Measurements from ENCODE around the gene DIP2C.
"Not testable (repeated sequence)": the region's sequence is repeated elsewhere in the genome, so short reads cannot be mapped to it uniquely, and the experiment has no call there.

Gene DIP2C

DNA sequence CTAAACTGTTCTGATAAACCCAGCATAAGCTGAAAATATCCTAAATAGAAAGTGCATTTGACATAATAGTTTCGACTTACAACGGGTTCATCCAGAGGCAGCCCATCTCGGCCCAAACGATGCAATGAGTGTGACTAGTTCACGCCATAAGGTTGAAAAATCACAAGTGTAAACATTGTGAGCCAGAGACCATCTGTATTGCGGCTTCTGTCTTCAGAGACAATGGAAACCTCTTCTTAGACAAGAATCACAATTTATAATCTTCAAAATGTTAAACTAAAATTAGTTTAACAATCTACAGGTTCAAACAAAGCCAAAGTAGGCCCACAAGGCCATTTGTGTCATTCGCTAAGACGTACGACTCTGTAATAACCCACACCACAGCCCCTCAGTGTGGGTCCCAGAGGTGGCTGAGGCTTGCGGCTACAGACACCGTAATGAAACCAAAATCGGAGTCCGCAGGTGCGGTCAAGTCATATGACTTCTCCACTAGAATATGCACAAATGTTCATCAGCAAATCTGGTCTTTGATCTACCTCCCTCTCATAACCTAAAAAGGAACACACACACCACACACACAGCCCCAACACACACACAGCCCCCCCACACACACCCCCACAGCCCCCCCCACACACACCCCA lies 81.8 kb downstream of the DIP2C start:
- no peak for DNase-seq

DNA sequence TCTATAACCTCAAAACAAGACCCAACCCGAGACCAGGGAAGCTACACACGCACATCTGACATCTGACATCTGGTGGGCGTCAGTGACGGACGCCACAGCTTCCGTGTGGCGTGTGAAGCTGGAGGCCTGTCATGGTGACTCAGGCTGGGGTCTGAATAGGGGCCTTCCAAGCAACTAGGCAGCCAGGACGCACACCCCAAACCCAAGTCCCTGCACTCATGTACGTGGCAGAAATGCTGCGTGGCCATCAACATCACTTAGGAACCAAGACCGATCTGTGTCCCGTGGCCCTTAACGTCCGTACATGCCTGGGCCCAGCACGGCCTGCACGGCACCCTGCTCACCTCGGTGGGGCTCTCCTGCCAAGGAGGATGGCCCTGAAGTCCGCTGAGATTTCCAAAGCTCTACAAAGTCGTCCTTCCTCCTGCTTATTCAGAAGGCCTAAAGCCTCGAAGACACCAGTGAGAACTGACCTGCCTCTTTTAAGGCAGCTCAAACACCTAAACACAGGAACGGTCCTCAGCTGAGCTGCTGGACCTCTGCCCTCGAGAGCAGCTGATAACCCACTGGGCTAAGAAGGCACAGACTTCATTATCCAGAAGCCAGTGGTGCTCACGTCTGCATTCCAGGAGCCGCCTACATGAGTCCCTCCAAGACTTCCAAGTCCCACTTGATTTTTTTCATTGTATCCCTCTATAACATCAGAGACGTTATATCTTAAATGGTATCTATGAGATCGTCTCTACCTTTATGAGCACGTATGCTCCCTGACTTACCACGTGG lies 82.5 kb downstream of the DIP2C start:
- DNase-seq, result no peak

DNA sequence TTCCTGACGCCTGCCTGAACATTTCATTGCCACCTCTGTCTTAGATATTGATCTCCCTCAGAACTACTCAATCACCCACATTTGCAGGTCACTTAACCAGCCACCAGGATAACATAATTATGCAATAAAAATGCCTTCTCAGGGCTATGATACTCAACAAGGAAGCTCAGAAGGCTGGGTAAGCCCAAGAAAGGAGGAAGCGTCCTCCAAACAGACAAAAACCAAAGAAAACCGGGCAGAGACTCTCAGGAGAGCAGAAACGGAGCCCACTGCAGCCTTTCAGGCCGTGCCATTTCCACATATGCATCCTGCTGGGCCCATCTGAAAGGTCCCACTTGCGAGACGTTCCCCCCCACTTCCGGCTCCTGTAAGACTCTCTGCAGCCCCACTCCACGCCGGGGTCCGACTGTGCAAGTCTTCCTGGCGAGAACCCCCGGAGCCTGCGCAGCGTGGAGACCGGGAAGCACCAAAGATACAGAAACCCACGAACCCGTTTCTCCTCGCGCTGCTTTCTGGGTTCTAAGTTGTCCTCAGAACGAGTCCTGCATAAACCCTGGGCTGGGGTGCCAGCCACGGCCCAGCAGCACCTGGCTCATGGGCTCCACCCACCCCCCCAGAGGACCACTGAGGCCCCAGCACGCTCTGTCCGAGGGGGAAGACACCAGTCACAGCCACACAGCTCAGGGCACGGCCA lies 83.7 kb downstream of the DIP2C start:
- DNase-seq, result no peak

DNA sequence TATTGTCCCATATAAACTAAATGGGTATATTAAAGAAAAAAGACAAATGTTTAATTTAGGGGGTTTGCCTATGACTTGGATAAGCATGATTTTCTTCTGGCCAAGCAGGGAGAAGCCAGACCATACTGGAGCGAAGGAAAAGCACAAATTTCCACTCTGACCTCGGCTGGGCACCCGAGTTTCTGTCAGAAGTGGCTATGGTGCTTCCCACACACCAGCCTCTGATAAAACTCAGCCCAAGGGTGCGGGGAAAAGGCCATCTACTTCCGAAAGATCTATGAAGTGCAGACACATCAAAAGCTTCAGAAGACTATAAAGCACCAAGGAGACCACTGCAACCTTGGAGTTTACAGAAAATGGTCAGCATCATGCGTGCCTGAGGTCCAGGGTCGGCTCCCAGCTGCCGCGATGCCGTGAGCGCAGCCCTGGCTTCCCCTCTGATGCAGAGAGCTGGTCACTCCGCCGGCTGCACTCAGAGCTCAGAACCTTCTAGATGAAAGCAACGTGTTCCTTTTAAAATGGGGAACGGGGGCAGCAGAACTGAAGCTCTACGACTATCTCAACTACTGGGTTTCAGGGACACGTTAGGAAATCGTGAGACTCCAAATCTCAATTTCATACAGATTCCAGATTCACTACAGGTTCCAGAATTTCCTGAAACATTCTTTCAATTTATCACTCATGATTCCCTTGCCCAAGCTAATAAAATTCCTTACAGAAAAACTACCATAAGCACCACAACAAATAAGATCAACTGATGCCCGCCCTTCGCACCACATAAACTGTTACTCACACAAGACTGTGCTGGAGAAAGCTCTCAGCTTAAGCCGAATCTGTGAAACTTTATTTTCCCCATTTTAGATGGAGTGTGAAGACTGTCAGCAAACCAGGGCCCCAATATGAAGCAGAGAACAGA lies 84.5 kb downstream of the DIP2C start:
- no peak for DNase-seq

DNA sequence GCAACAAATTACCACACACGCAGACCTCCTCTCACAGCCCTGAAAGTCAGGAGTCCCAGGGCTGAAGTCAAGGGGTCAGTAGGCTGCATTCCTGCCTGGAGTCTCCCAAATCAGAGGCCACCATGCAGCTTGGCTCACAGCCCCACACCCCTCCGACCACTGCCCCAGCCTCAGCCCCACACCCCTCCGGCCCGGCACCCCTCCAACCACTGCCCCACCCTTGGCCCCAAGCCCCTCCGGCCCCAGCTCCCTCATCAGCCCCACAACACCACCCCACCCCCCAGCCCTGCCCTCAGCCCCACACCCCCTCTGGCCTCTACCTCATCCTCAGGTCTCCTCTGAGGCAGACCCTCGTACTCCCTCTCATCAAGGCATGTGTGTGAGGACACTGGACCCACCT lies 85.7 kb downstream of the DIP2C start:
- DNase-seq, result no peak

GRCh38 chr10:602391-603005 lies 87.0 kb downstream of the DIP2C start:
- DNase-seq, result no peak

GRCh38 chr10:601660-601963 lies 87.9 kb downstream of the DIP2C start:
- DNase-seq, result no peak

GRCh38 chr10:600876-601659 lies 88.4 kb downstream of the DIP2C start:
- DNase-seq, result no peak

DNA sequence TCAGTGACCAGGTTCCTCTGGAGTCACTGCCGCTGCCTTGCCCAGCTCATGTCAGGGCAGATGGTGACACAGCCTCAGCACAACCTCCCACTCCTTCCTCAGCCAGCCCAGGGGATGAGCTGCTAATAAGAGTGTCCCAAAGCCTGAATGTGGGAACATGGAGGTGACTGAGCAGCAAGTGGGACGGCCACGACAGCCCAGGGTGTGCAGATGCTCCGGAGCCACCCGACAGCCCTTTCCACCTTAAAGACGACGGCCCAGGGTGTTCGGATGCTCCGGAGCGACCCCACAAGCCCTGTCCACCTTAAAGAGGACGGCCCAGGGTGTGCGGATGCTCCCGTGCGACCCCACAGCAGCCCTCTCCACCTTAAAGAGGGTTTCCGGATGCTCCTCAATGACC lies 89.2 kb downstream of the DIP2C start:
- DNase-seq, result no peak

DNA sequence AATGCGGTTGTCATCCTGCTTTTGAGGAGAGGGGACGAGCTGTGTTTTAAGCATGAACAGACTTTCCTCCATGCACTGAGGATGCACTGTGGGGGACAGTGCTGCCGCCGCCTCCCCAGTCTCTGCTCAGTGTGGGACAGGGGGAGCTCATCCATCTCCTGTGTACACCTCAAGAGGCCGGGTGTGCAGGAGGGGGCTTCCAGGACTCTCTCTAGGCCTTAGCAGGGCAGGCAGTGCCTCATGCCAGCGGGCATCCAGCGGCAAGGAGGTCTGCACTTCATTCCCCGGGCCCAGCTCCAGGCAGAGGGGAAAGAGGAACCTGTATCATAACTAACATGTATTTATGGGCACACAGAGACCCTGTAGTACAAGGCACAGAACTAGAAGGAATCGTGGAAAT lies 89.7 kb downstream of the DIP2C start:
- no peak for DNase-seq

DNA sequence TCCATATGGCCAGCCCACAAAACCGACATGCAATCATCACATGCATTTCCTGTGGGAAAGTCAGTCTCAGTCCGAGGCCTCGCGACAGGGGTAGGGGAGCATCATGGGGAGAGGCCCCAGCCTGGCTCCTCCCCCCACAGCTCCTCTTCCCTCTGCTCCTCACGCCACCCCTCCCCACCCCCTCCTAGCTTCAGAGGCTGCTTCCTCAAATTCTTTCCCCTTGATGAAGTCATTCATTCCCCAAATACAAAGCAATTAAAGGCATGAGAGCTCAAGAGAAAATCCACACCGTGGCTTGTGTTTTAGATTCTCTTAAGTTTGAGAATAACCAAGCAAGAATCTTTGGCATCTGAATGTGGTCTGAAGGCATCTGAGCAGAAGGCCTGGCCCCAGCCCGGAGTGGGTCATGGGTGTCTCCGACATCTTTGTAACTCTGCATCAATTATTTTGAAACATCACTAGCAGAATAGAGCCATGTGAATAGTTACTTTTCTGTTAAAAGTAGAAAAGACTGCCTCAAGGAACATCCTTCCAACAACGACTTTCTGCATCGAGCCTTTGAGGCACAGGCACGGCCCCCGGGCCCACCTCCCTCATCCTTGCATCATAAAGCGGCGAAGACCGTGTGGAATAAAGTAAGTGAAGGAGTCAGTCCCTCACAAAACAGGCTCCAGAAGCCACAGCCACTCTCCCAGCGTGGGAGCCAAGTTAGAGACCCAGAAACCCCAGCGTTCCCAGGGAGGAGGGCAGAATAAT lies 90.9 kb downstream of the DIP2C start:
- DNase-seq, result no peak

DNA sequence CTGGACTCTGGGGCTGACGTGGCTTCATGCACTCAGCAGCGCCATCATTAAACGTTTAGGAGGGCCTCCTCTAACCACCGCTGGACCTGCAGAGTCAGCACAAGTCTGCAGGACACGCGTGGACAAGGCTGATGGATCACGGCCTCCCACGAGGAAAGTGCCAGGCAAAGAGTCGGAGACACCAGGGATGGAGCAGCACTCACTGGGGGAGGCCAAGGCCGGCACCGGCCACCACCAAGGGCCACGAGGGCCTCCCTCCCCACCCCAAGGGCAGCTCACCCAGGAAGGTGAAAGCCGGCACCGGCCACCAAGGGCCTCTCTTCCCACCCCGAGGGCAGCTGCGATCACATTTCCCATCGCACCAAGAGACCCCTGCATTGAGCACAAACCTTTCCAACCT lies 91.5 kb downstream of the DIP2C start:
- no peak for DNase-seq

GRCh38 chr10:596725-597345 lies 92.6 kb downstream of the DIP2C start:
- no peak for DNase-seq

- not testable (repeated sequence) for DNase-seq
Measured at GRCh38 chr10:596131-596530, 93.3 kb downstream of the DIP2C start.

DNA sequence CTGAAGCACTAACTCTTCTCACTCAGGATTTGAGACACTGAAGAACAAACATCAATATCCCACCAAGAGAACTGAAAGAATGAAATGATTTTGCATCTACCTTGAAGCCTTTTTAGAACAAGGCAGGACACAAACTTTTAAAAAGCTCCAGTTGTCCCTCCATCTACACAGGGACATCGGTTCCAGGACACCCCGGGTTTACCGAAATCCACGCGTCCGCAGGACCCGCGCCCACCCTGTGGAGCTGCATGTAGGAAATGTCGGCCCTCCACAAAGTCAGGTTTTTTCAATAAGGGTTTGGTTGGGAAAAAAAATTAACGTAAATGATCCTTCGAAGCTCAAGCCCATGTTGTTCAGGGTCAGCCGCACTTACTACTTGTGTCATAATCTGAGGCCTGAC lies 94.0 kb downstream of the DIP2C start:
- no peak for DNase-seq

GRCh38 chr10:594584-595270 lies 94.7 kb downstream of the DIP2C start:
- no peak for DNase-seq

GRCh38 chr10:593901-594457 lies 95.5 kb downstream of the DIP2C start:
- DNase-seq, result no peak

- no peak for DNase-seq
Measured at GRCh38 chr10:593421-593820, 96.0 kb downstream of the DIP2C start.

DNA sequence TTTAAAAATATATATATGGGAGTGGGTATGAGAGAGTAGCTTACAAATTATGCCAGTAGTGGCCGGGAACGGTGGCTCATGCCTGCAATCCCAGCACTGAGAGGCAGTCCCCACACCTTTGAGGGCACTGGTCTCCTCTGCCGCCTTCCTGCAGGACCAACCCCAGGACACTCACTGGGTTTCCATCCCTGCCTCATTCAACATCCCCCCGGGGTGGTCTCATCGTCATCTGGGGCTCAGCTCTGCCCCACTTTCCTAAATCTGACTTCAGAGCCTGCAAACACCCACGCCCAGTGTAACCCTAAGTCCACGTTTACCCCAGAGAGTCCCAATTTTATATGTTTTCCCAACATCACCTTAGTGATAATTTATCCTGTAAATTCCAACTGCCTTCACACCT lies 96.5 kb downstream of the DIP2C start:
- DNase-seq, result no peak

DNA sequence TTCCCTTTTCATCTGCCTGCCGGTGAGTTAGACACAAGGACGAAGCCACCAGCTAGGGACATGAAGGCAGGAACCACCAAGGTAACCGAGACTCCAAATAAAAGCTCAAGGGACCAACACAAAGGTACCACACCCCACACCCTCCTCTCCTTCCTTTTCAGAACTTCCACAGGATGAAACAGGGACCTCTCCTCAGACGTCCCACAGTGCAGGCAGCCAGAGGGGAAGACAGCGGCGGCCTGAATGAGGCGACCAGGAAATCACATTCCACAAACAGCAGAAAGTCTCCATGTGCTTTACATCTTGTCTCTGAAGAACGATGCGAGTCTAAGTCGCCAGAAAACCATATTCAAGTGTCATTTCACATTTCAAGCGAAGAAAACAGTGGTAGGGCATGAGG lies 97.8 kb downstream of the DIP2C start:
- no peak for DNase-seq
